Measurements from ENCODE around the gene HEPN1.

The HEPN1 gene

DNA sequence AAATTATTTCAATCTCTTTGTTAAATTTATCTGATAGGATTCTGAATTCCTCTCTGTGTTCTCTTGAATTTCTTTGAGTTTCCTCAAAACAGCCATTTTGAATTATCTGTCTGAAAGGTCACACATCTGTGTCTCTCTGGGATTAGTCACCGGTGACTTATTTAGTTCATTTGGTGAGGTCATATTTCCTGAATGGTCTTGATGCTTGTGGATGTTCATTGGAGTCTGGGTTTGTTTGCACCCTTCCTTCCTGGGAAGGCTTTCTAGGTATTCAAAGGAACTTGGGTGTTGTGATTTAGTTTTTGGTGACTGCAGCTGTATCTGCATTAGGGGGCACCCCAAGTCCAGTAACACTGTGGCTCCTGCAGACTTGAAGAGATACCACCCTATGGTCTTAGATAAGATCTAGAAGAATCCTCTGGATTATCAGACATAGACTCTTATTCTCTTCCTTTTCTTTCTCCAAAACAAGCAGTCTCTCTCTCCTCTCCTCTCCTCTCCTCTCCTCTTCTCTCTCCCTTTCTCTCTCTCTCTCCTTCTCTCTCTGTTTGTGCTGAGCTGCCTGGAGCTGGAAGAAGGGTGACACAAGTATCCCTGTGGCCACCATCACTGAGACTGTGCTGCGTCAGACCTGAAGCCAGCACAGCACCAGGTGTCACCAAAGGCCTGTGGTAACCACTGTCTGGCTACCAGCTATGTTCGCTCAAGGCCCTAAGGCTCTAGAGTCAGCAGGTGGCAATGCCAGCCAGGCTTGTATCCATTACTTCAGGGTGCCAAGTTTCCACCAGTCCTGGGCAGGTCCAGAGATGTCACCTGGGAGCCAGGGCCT is 3.3 kb upstream of the HEPN1 start:
- peaks cover 0 to 3% of the 10 kb centered on the region in 2 donors for H3K4me1 ChIP-seq (ENCODE audit: control insufficient read depth in 1 of 2, insufficient read depth in 2 of 2, low read length in 2 of 2)
- no peaks in the 10 kb centered on the region for H3K27me3 ChIP-seq (ENCODE audit: low read depth, low read length)
- H3K9me3 ChIP-seq (ENCODE audit: control insufficient read depth in 1 of 2, low read length in 2 of 2) = peaks cover 0 to 3% of the 10 kb centered on the region in 2 donors
- no peak overlapping the region for H3K4me3 ChIP-seq (ENCODE audit: low read depth in 1 of 2, low read length in 2 of 2)
- H3K36me3 ChIP-seq (ENCODE audit: control insufficient read depth in 1 of 2, insufficient read depth in 2 of 2, low read length in 2 of 2) = no peaks in the 10 kb centered on the region
- H3K27ac ChIP-seq (ENCODE audit: low read length) = no peak overlapping the region

DNA sequence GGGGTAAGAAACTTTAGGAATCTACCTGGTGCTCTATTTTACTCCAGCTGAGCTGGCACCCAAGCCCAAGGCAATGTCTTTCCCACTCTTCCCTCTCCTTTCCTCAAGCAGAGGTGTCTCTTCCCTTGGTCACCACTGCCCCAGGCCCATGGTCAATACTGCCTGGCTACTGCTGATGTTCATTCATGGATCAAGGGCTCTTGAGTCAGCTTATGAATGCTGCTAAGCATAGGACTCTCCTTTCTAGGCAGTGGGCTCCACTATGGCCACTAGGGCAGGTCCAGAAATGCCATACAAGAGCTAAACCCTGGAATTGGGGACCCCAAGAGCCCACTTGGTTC is 2.7 kb upstream of the HEPN1 start:
- H3K27ac ChIP-seq (ENCODE audit: low read length) = no peak overlapping the region
- no peaks in the 10 kb centered on the region for H3K9me3 ChIP-seq (ENCODE audit: control insufficient read depth in 1 of 2, low read length in 2 of 2)
- no peaks in the 10 kb centered on the region for H3K36me3 ChIP-seq (ENCODE audit: control insufficient read depth in 1 of 2, insufficient read depth in 2 of 2, low read length in 2 of 2)
- H3K27me3 ChIP-seq (ENCODE audit: low read depth, low read length) = no peaks in the 10 kb centered on the region
- H3K4me3 ChIP-seq (ENCODE audit: low read depth in 1 of 2, low read length in 2 of 2) = no peak overlapping the region
- peaks cover 0 to 9% of the 10 kb centered on the region in 2 donors for H3K4me1 ChIP-seq (ENCODE audit: control insufficient read depth in 1 of 2, insufficient read depth in 2 of 2, low read length in 2 of 2)

DNA sequence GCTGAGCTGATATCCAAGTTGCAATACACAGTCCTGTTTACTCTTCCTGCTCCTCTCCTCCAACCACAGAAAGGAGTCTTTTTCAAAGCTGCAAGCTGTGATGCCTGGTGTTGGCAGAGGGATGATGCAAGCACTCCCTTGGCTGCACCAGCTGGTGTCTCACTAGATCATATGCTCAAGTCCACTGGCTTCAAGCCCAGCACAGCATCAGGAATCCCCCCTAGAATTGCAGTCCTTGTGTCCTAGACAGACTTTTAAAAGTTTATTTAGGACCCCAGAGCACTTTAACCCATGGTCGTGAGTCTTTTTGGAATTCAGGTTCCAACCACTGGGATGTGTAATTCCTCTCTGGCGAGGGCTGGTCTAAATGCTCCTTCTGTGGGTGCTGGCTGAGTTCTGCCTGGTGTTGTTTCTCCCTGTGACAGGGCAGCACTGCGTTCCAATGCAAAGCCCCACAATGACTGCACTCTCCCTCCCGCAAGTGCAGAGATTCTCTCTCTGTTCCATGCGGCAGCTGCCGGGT is 1.9 kb upstream of the HEPN1 start:
- peaks cover 0 to 12% of the 10 kb centered on the region in 2 donors for H3K4me1 ChIP-seq (ENCODE audit: control insufficient read depth in 1 of 2, insufficient read depth in 2 of 2, low read length in 2 of 2)
- no peak overlapping the region for H3K4me3 ChIP-seq (ENCODE audit: low read depth in 1 of 2, low read length in 2 of 2)
- H3K36me3 ChIP-seq (ENCODE audit: control insufficient read depth in 1 of 2, insufficient read depth in 2 of 2, low read length in 2 of 2) = no peaks in the 10 kb centered on the region
- no peaks in the 10 kb centered on the region for H3K27me3 ChIP-seq (ENCODE audit: low read depth, low read length)
- H3K9me3 ChIP-seq (ENCODE audit: control insufficient read depth in 1 of 2, low read length in 2 of 2) = no peaks in the 10 kb centered on the region
- no peak overlapping the region for H3K27ac ChIP-seq (ENCODE audit: low read length)

DNA sequence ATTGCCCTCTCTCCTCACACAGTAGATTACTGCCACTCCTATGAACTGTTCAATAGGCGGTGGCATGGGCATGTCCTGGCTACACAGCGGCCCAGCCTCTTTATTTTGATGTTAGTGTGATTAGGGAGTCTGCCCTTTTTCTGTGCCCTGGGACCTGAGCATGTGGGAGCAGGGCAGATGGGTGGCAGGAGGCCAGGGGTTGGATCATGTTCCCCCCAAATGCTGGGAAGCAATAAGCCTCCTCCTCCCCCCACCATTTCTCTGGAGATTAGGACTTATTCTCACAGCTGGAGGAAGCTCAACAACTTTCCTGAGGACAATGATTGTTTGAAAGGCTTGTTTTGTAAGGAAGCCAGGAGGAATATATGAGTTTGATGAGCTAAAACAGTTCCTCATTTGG is 848 bp downstream of the HEPN1 start:
- Histone ChIP-seq H3K27me3 (ENCODE audit: low read depth, low read length) (no peaks in the 10 kb centered on the region), H3K36me3 (ENCODE audit: control insufficient read depth in 1 of 2, insufficient read depth in 2 of 2, low read length in 2 of 2) (no peaks in the 10 kb centered on the region), H3K9me3 (ENCODE audit: control insufficient read depth in 1 of 2, low read length in 2 of 2) (no peaks in the 10 kb centered on the region), H3K4me3 (ENCODE audit: low read depth in 1 of 2, low read length in 2 of 2) (no peak overlapping the region), H3K27ac (ENCODE audit: low read length) (no peak overlapping the region), H3K4me1 (ENCODE audit: control insufficient read depth in 1 of 2, insufficient read depth in 2 of 2, low read length in 2 of 2) (peaks cover 0 to 12% of the 10 kb centered on the region in 2 donors)

DNA sequence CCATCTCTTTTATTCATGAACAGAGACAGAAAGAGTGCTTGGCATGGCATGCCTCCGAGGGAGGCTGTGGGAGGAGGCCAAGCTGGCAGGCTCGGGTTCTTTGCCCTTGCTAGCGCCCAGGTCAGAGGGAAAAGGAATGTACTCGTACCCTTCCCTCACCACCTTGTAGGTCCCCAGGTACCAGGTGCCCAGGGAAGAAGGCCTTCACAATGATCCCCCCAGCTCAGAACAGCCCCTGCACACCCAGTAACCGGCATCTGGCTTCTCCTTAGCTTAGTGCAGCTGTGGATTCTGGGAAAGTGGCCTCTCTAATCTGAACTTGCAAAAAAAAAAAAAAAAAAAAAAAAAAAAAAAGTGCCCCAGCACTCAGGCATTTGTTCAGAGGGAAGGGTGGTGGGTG is 1.3 kb downstream of the HEPN1 start:
- H3K36me3 ChIP-seq (ENCODE audit: control insufficient read depth in 1 of 2, insufficient read depth in 2 of 2, low read length in 2 of 2) = no peaks in the 10 kb centered on the region
- no peaks in the 10 kb centered on the region for H3K9me3 ChIP-seq (ENCODE audit: control insufficient read depth in 1 of 2, low read length in 2 of 2)
- H3K4me1 ChIP-seq (ENCODE audit: control insufficient read depth in 1 of 2, insufficient read depth in 2 of 2, low read length in 2 of 2) = peaks cover 0 to 12% of the 10 kb centered on the region in 2 donors
- H3K27me3 ChIP-seq (ENCODE audit: low read depth, low read length) = no peaks in the 10 kb centered on the region
- H3K4me3 ChIP-seq (ENCODE audit: low read depth in 1 of 2, low read length in 2 of 2) = peak overlapping the region; percentile 52 to 59
- no peak overlapping the region for H3K27ac ChIP-seq (ENCODE audit: low read length)

DNA sequence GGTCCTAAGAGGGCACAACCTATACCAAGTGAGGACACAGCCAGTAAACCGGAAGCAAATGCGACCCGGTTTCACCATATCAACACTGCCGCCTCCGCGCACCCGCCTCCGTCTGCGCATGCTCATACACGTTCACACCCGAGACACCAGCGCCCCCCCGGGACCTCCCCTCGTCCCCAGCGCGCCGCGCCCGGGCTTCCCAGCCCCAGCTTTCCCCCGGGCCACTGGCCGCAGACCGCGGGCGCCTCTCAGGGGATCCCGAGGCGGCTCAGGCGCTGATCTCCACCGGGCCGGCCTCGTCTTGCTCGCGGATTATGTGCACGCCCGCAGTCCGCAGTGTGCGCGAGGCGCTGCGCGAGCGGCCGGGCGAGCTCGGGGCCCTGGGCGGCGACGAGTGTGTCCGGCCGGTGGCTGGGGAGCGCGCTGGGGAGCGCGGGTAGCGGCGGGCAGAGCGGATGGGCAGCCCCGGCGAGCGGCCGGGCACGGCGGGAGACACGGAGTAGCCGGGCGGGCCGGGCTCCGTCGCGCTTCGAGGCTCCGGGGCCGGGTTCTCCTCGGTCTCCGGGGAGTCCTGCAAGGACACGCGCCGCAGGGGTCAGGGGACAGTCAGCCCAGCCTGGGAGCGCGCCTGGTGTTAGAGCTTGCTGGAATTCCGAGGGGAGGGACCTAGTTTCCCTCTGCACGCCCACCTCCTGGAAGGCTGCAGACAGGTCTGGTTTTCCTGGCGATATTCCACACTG is 2.0 kb downstream of the HEPN1 start:
- Histone ChIP-seq H3K9me3 (ENCODE audit: control insufficient read depth in 1 of 2, low read length in 2 of 2) (no peaks in the 10 kb centered on the region), H3K27ac (ENCODE audit: low read length) (no peak overlapping the region), H3K4me1 (ENCODE audit: control insufficient read depth in 1 of 2, insufficient read depth in 2 of 2, low read length in 2 of 2) (peaks cover 0 to 12% of the 10 kb centered on the region in 2 donors), H3K4me3 (ENCODE audit: low read depth in 1 of 2, low read length in 2 of 2) (peak overlapping the region; percentile 52 to 59), H3K27me3 (ENCODE audit: low read depth, low read length) (no peaks in the 10 kb centered on the region), H3K36me3 (ENCODE audit: control insufficient read depth in 1 of 2, insufficient read depth in 2 of 2, low read length in 2 of 2) (no peaks in the 10 kb centered on the region)

DNA sequence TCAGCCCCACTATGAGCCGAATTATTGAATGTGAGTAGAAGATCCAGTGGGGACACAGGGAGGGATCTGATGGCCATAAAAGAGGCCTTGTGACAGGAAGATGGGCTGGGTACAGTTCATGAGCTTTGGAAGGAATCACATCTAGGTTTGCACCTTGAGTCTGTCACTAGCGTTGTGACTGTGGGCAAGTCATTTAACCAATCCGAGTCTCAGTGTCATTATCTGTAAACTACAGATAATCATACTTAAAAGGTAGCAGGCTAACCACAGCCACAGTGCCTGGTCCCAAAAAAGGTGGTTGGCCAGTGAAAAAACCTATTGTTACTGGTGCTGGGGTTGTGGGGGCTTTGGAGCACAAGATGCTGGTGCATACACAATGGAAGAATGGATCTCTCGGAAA is 3.8 kb downstream of the HEPN1 start:
- Histone ChIP-seq H3K27ac (ENCODE audit: low read length) (no peak overlapping the region), H3K9me3 (ENCODE audit: control insufficient read depth in 1 of 2, low read length in 2 of 2) (no peaks in the 10 kb centered on the region), H3K27me3 (ENCODE audit: low read depth, low read length) (no peaks in the 10 kb centered on the region), H3K4me1 (ENCODE audit: control insufficient read depth in 1 of 2, insufficient read depth in 2 of 2, low read length in 2 of 2) (peaks cover 0 to 12% of the 10 kb centered on the region in 2 donors), H3K4me3 (ENCODE audit: low read depth in 1 of 2, low read length in 2 of 2) (no peak overlapping the region), H3K36me3 (ENCODE audit: control insufficient read depth in 1 of 2, insufficient read depth in 2 of 2, low read length in 2 of 2) (no peaks in the 10 kb centered on the region)

DNA sequence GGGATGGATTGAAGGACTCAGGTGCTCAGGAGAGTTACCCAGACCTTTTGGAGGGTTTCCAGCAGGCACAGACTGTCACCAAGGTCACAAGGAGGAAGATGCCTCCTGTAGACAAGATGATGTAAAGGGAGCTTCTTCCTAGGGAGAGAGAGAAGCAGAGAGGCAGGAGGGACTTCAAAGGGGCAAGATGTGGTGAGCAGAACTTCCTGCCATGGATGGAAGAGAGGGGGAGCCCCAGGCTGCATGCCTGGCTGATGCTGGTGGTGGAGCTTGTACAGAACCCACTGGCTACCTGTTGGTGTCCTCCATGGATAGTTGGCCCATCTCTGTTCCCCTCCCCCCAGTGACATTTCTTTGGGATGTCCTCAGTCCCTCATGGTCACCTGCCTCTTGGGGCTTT is 4.2 kb downstream of the HEPN1 start:
- no peak overlapping the region for H3K27ac ChIP-seq (ENCODE audit: low read length)
- no peaks in the 10 kb centered on the region for H3K9me3 ChIP-seq (ENCODE audit: control insufficient read depth in 1 of 2, low read length in 2 of 2)
- no peak overlapping the region for H3K4me3 ChIP-seq (ENCODE audit: low read depth in 1 of 2, low read length in 2 of 2)
- peaks cover 0 to 12% of the 10 kb centered on the region in 2 donors for H3K4me1 ChIP-seq (ENCODE audit: control insufficient read depth in 1 of 2, insufficient read depth in 2 of 2, low read length in 2 of 2)
- no peaks in the 10 kb centered on the region for H3K27me3 ChIP-seq (ENCODE audit: low read depth, low read length)
- no peaks in the 10 kb centered on the region for H3K36me3 ChIP-seq (ENCODE audit: control insufficient read depth in 1 of 2, insufficient read depth in 2 of 2, low read length in 2 of 2)

DNA sequence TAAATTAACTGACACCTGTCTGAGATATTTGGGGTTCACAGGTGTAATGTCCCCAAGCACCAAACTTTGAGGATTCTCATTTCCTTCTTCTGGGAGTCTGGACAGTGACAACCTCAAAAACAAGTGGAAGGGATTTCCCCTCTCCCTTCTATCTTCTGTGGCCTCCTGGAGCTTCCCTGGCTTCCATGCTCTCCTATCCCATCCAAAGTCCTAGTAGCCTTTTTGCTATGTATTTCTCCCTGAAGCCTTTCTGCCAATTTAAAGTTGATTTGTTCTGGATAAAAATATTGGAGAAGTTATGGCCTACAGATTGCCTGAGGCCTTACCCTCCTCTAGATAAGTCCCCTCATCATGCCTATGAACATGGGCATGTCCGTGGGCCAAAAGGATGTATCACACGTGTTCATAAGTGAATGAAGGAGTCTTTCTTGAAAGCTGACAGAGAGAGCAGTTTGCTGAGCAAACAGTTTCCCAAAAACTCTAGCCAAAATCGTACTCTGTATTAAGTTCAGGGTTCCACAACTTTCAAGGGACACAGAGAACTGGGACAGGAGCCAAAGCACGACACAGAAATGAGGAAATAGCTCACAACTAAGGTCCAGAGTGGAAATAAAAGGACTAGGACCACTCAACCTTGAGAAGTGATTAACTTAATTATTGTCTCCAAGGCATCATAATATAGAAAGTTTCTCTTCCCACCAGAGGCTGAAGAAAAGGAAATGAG is 10.1 kb downstream of the HEPN1 start:
- H3K4me3 ChIP-seq (ENCODE audit: low read depth in 1 of 2, low read length in 2 of 2) = no peak overlapping the region
- no peak overlapping the region for H3K27ac ChIP-seq (ENCODE audit: low read length)
- H3K9me3 ChIP-seq (ENCODE audit: control insufficient read depth in 1 of 2, low read length in 2 of 2) = no peaks in the 10 kb centered on the region
- no peaks in the 10 kb centered on the region for H3K27me3 ChIP-seq (ENCODE audit: low read depth, low read length)
- no peaks in the 10 kb centered on the region for H3K4me1 ChIP-seq (ENCODE audit: control insufficient read depth in 1 of 2, insufficient read depth in 2 of 2, low read length in 2 of 2)
- no peaks in the 10 kb centered on the region for H3K36me3 ChIP-seq (ENCODE audit: control insufficient read depth in 1 of 2, insufficient read depth in 2 of 2, low read length in 2 of 2)

DNA sequence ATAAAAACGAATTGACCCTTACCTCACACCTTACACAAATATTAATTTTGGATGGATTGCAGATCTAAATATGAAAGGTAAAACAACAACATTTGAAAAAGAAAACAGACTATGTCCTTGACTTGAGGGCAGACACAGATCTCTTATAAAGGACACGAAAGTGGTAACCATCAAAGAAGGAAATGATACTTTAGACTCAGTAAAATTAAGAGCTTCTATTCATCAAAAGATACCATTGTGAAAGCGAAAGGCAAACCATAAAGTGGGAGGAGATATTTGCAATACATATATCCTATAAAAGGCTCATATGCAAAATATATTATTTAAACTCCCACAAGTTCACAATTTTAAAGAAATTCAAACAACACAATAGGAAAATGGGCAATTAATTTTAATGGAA is 11.7 kb downstream of the HEPN1 start:
- no peaks in the 10 kb centered on the region for H3K9me3 ChIP-seq (ENCODE audit: control insufficient read depth in 1 of 2, low read length in 2 of 2)
- H3K27me3 ChIP-seq (ENCODE audit: low read depth, low read length) = no peaks in the 10 kb centered on the region
- no peak overlapping the region for H3K4me3 ChIP-seq (ENCODE audit: low read depth in 1 of 2, low read length in 2 of 2)
- no peaks in the 10 kb centered on the region for H3K36me3 ChIP-seq (ENCODE audit: control insufficient read depth in 1 of 2, insufficient read depth in 2 of 2, low read length in 2 of 2)
- no peak overlapping the region for H3K27ac ChIP-seq (ENCODE audit: low read length)
- H3K4me1 ChIP-seq (ENCODE audit: control insufficient read depth in 1 of 2, insufficient read depth in 2 of 2, low read length in 2 of 2) = peaks cover 0 to 3% of the 10 kb centered on the region in 2 donors

DNA sequence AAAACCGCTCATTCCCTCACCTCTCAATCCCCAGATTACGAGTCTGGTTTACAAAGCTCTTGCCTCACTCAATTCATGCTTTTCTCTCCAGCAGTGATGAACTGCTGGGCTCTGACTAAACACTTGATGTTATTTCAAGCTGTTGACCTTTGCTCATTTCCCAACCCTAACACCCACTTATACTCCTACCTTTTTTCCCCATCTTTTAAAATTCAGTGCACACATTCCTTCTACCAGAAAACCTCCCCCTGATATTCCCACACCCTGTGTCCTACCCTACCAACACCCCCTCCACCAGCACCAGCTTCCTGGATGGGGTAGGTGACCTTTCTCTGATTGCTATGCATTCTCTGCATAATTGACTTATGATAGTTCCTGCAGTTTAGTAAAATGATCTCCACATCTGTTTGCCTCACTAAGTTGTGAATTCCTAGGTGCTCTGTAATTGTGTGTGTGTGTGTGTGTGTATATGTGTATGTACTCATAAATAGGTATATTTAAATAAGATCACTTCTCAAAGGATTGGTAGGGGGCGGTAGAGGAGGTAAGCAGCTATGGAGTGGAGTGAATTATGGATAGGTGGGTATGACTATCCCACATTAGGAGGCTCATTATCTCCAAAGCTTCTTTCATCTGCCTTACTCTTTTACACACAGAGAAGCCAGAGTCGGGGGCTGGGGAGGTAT is 16.0 kb downstream of the HEPN1 start:
- peaks cover 0 to 3% of the 10 kb centered on the region in 2 donors for H3K4me1 ChIP-seq (ENCODE audit: control insufficient read depth in 1 of 2, insufficient read depth in 2 of 2, low read length in 2 of 2)
- H3K27ac ChIP-seq (ENCODE audit: low read length) = no peak overlapping the region
- no peak overlapping the region for H3K4me3 ChIP-seq (ENCODE audit: low read depth in 1 of 2, low read length in 2 of 2)
- H3K9me3 ChIP-seq (ENCODE audit: control insufficient read depth in 1 of 2, low read length in 2 of 2) = no peaks in the 10 kb centered on the region
- H3K36me3 ChIP-seq (ENCODE audit: control insufficient read depth in 1 of 2, insufficient read depth in 2 of 2, low read length in 2 of 2) = no peaks in the 10 kb centered on the region
- no peaks in the 10 kb centered on the region for H3K27me3 ChIP-seq (ENCODE audit: low read depth, low read length)
